GM12801 (cell line): ENCODE results near the gene LRBA.

Experiments used
- CTCF ChIP-seq: IDR thresholded peaks from one replicate; pipeline ENCODE4 v1.5.1; 2011; ENCODE audit warnings: control low read depth; ENCODE audit not compliant: insufficient read length; ENCODE audit errors: extremely low read depth

Gene LRBA

GRCh38 chr4:150289881-150290280 lies 725.2 kb downstream of the LRBA start:
- no peak for TF ChIP-seq CTCF

GRCh38 chr4:150289198-150289597 lies 725.9 kb downstream of the LRBA start:
- no peak for TF ChIP-seq CTCF

GRCh38 chr4:150286656-150287055 lies 728.4 kb downstream of the LRBA start:
- TF ChIP-seq CTCF: no peak

- TF ChIP-seq CTCF: no peak
Observed at GRCh38 chr4:150283689-150284088, 731.4 kb downstream of the LRBA start.

GRCh38 chr4:150280975-150281374 lies 734.1 kb downstream of the LRBA start:
- no peak for TF ChIP-seq CTCF

- no peak for TF ChIP-seq CTCF
Observed at GRCh38 chr4:150280081-150280895, 734.8 kb downstream of the LRBA start.

- TF ChIP-seq CTCF: no peak
Observed at GRCh38 chr4:150278206-150278605, 736.9 kb downstream of the LRBA start.
